ENCODE results near the gene SLC44A2. TPM values are rescaled to one million over a fixed set of nuclear protein-coding genes. Genes with fewer than 3 reads are reported as not detected.
"Not testable (repeated sequence)": the region's sequence is repeated elsewhere in the genome, so short reads cannot be mapped to it uniquely, and the experiment has no call there.

SLC44A2 gene
- total and polyA plus RNA-seq, 10 of the 15 experiments (the other 5 are each of a cell fraction or from before 2014, with no cell fraction given), result 3.0 to 51.3 (median 26.8) TPM

- H3K4me2 ChIP-seq (ENCODE audit: control insufficient read depth, insufficient read depth), result no peak overlapping the region
- no peak overlapping the region for H2AFZ ChIP-seq (ENCODE audit: control insufficient read depth, low read depth, low read length)
- no peak overlapping the region for H3K9ac ChIP-seq (ENCODE audit: control insufficient read depth, insufficient read depth, low read length)
- H3K9me3 ChIP-seq (replicated peaks; ENCODE audit: control insufficient read depth, insufficient read depth, low read length), result no peaks in the 10 kb centered on the region
- H4K20me1 ChIP-seq (ENCODE audit: control insufficient read depth, insufficient read depth), result peaks cover 17% of the 10 kb centered on the region
- TF ChIP-seq POLR2AphosphoS5 (IDR thresholded peaks at IDR 0.05; ENCODE audit: low read length) (peak; percentile 54; the same call in 1 of the 2 replicates), ZNF687 (IDR thresholded peaks at IDR 0.05) (no peak)
- ChIA-PET SMC1A (ENCODE audit: uncharacterized antibody, unreplicated experiment) (no interaction called here), RAD21 (ENCODE audit: unreplicated experiment) (interaction anchor here (0.6 to 1.6 kb wide), 2 partner anchors 29 to 128 kb away, joined by 4 read pairs; partner anchors contain the start of gene ATG4D), CTCF (interaction anchor here (0.6 to 1.5 kb wide), 7 partner anchors 12 to 47 kb away, joined by 3 to 6 read pairs (median 4); partner anchors contain the start of genes DNM2 and QTRT1), POLR2A (interaction anchor here (0.6 kb wide), 1 partner anchor 20 kb away, joined by 3 read pairs; no protein-coding TSS in a partner anchor)
- no peaks in the 10 kb centered on the region for H3K27me3 ChIP-seq (replicated peaks in 1 of 2; ENCODE audit: control insufficient read depth in 2 of 2, insufficient read depth in 2 of 2, low read length in 1 of 2)
- peaks cover 14% of the 10 kb centered on the region for H3K4me1 ChIP-seq (ENCODE audit: control insufficient read depth, insufficient read depth, low read length)
- peaks cover 52% of the 10 kb centered on the region for H3K79me2 ChIP-seq (ENCODE audit: control insufficient read depth, insufficient read depth, low read length)
- in situ Hi-C loops (cut with MboI) (no loop called here), intact Hi-C loops (cut with micrococcal nuclease; ENCODE audit: unreplicated experiment) (no loop called here)
- 82% methylated on average over 24 of the region's 24 CpGs for WGBS (ENCODE audit: insufficient coverage, insufficient replicate concordance, low lambda C conversion rate, missing lambda C conversion rate)
- ATAC-seq (no peak), FAIRE-seq (no peak), DNase-seq (ENCODE audit: low read depth, low spot score) (no peak)
- H3K36me3 ChIP-seq (ENCODE audit: control insufficient read depth in 2 of 2, insufficient read depth in 2 of 2, low read length in 1 of 2), result peaks cover 29 to 45% of the 10 kb centered on the region in 2 experiments
- H3K4me3 ChIP-seq, result no peak overlapping the region
- BruUV-seq (replicated peaks), result TSS peak; percentile 24
- no peak overlapping the region for H3K27ac ChIP-seq (ENCODE audit: control insufficient read depth, insufficient read depth)
These were observed 45.8 kb downstream of the SLC44A2 start for GRCh38 chr19:10670876-10671804.

- H3K9me3 ChIP-seq (replicated peaks; ENCODE audit: control insufficient read depth, insufficient read depth, low read length); H3K4me2 ChIP-seq (ENCODE audit: control insufficient read depth, insufficient read depth); SMC1A ChIA-PET (ENCODE audit: uncharacterized antibody, unreplicated experiment); in situ Hi-C loops (cut with MboI); H3K27me3 ChIP-seq (replicated peaks in 1 of 2; ENCODE audit: control insufficient read depth in 2 of 2, insufficient read depth in 2 of 2, low read length in 1 of 2); H3K27ac ChIP-seq (ENCODE audit: control insufficient read depth, insufficient read depth); H3K9ac ChIP-seq (ENCODE audit: control insufficient read depth, insufficient read depth, low read length); FAIRE-seq; H3K4me1 ChIP-seq (ENCODE audit: control insufficient read depth, insufficient read depth, low read length); intact Hi-C loops (cut with micrococcal nuclease; ENCODE audit: unreplicated experiment); H2AFZ ChIP-seq (ENCODE audit: control insufficient read depth, low read depth, low read length); BruUV-seq (replicated peaks); ATAC-seq; H3K4me3 ChIP-seq; DNase-seq (ENCODE audit: low read depth, low spot score): not testable (repeated sequence)
- POLR2A ChIA-PET, result interaction anchor here (0.6 to 1.4 kb wide), 4 partner anchors 9 to 164 kb away, joined by 3 to 10 read pairs (median 4); partner anchors contain the start of gene TMED1
- Histone ChIP-seq H3K79me2 (ENCODE audit: control insufficient read depth, insufficient read depth, low read length) (peaks cover 45% of the 10 kb centered on the region), H4K20me1 (ENCODE audit: control insufficient read depth, insufficient read depth) (peaks cover 17% of the 10 kb centered on the region), H3K36me3 (ENCODE audit: control insufficient read depth in 2 of 2, insufficient read depth in 2 of 2, low read length in 1 of 2) (peaks cover 31 to 42% of the 10 kb centered on the region in 2 experiments)
- CTCF ChIA-PET, result interaction anchor here (0.8 to 1.5 kb wide), 4 partner anchors 16 to 46 kb away, joined by 3 to 6 read pairs (median 4); partner anchors contain the start of genes DNM2 and QTRT1
- 79% methylated on average over 3 of the region's 3 CpGs for WGBS (ENCODE audit: insufficient coverage, insufficient replicate concordance, low lambda C conversion rate, missing lambda C conversion rate)
- RAD21 ChIA-PET (ENCODE audit: unreplicated experiment), result interaction anchor here (1.6 kb wide), 1 partner anchor 28 kb away, joined by 4 read pairs; no protein-coding TSS in a partner anchor
These were observed 46.6 kb downstream of the SLC44A2 start for GRCh38 chr19:10671922-10672321.
